GM10266 (cell line): ENCODE results near the gene KIZ.

Experiments used
- DNase-seq: peaks from one replicate; pipeline ENCODE4 v3.0.0; 2012; ENCODE audit errors: extremely low spot score
- CTCF ChIP-seq: IDR thresholded peaks from 2 replicates; pipeline ENCODE4 v1.5.1; 2012; ENCODE audit warnings: mild to moderate bottlenecking, low read depth; ENCODE audit not compliant: control insufficient read depth, insufficient read depth; ENCODE audit errors: missing control alignments

KIZ gene

DNA sequence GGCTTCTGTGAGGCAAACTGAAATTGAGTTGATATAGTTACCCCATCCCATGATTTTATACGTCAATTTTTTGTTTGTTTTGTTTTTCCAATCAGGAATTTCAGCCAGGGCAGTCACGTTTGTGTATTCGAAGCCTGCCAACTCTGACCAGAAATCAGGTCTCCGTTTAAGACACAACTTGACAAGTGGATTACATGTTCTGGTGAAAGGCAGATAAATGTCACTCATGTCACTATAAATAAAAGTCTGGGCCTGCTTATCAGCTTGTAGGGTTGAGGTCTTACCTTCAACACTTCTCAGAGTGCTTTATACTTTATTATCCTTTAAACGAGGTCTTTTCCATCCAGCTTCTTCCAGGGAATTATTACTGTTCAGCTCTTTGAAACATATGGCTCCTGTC, 168.9 kb downstream of the KIZ start:
- DNase-seq, result no peak
- no peak for TF ChIP-seq CTCF
